K562 (cell line): Measurements from ENCODE around the gene MAP3K19. TPM values are rescaled to one million over a fixed set of nuclear protein-coding genes. Genes with fewer than 3 reads are reported as not detected.

Experiments used
- BRF1 ChIP-seq: IDR thresholded peaks from 3 replicates; pipeline ENCODE4 v1.6.1; 2011; ENCODE audit warnings: borderline replicate concordance, mild to moderate bottlenecking; ENCODE audit not compliant: insufficient read length; ENCODE audit errors: extremely low read depth
- CHD1 ChIP-seq: fragments of 200-600 bp; sonication (generic); IDR thresholded peaks from one replicate; pipeline ENCODE4 v1.6.1; 2012; ENCODE audit warnings: mild to moderate bottlenecking, moderate library complexity, low read length, inconsistent platforms
- CTBP1 ChIP-seq: fragments of 450-650 bp; IDR thresholded peaks from 2 replicates; pipeline ENCODE4 v1.6.1; 2016; ENCODE audit warnings: borderline replicate concordance
- DLX4 ChIP-seq: fragments of 250-450 bp; sonication (Bioruptor Pico); IDR thresholded peaks from 2 replicates; pipeline ENCODE4 v1.6.1; 2021; ENCODE audit warnings: mild to moderate bottlenecking
- E2F8 ChIP-seq: fragments of 450-650 bp; IDR thresholded peaks from 2 replicates; pipeline ENCODE4 v1.7.1; 2018; ENCODE audit warnings: mild to moderate bottlenecking, low read depth; ENCODE audit not compliant: partially characterized antibody
- ELF1 ChIP-seq: fragments of 200-800 bp; sonication (Bioruptor generic); IDR thresholded peaks from 2 replicates; pipeline ENCODE4 v1.6.1; 2016; ENCODE audit warnings: missing genetic modification characterization, missing compliant biosample characterization
- ETV5 ChIP-seq: sonication (generic); formaldehyde crosslinking; IDR thresholded peaks from 2 replicates; pipeline ENCODE4 v1.4.0; 2020; ENCODE audit warnings: low read depth, mild to moderate bottlenecking, missing genetic modification reagents
- HMG20B ChIP-seq: fragments of 250-450 bp; sonication (Bioruptor Pico); IDR thresholded peaks from 2 replicates; pipeline ENCODE4 v1.5.0; 2021; ENCODE audit warnings: mild to moderate bottlenecking
- HNRNPLL ChIP-seq: fragments of 200-400 bp; formaldehyde crosslinking; IDR thresholded peaks from 2 replicates; pipeline ENCODE4 v1.6.1; 2017; ENCODE audit warnings: low read length, low read depth, mild to moderate bottlenecking; ENCODE audit not compliant: poor library complexity, severe bottlenecking
- ILK ChIP-seq: fragments of 450-650 bp; IDR thresholded peaks from 2 replicates; pipeline ENCODE4 v1.6.1; 2016; ENCODE audit warnings: missing genetic modification characterization, low read depth, mild to moderate bottlenecking, missing compliant biosample characterization, moderate library complexity, borderline replicate concordance
- IRF9 ChIP-seq: fragments of 450-650 bp; IDR thresholded peaks from 2 replicates; pipeline ENCODE4 v1.6.1; 2016; ENCODE audit warnings: missing biosample characterization, missing genetic modification characterization
- MAFG ChIP-seq: fragments of 450-650 bp; conservative IDR thresholded peaks from 2 replicates; pipeline ENCODE4 v1.6.1; 2016; ENCODE audit warnings: missing genetic modification characterization, missing compliant biosample characterization
- MCM5 ChIP-seq: fragments of 450-650 bp; IDR thresholded peaks from 2 replicates; pipeline ENCODE4 v1.6.1; 2016; ENCODE audit warnings: low read depth
- MEF2D ChIP-seq: conservative IDR thresholded peaks from 2 replicates; pipeline ENCODE4 v1.6.1; 2016; ENCODE audit warnings: low read depth, missing genetic modification characterization, missing compliant biosample characterization
- NR1H2 ChIP-seq: sonication (generic); formaldehyde crosslinking; IDR thresholded peaks from 2 replicates; pipeline ENCODE4 v1.4.0; 2020; ENCODE audit warnings: mild to moderate bottlenecking, missing genetic modification reagents
- NR3C1 ChIP-seq: sonication (generic); formaldehyde crosslinking; IDR thresholded peaks from 2 replicates; pipeline ENCODE4 v1.8.1; 2022; ENCODE audit warnings: missing genetic modification reagents
- PATZ1 ChIP-seq: fragments of 250-450 bp; sonication (Bioruptor Pico); IDR thresholded peaks from 2 replicates; pipeline ENCODE4 v1.5.0; 2020; ENCODE audit warnings: mild to moderate bottlenecking, borderline replicate concordance
- RBBP5 ChIP-seq: fragments of 200-600 bp; sonication (generic); IDR thresholded peaks from 2 replicates; pipeline ENCODE4 v1.6.1; 2012; ENCODE audit warnings: borderline replicate concordance, mild to moderate bottlenecking, low read length, control low read depth, inconsistent platforms; ENCODE audit not compliant: insufficient read depth, poor library complexity, severe bottlenecking
- SP1 ChIP-seq: sonication (generic); formaldehyde crosslinking; IDR thresholded peaks from 2 replicates; pipeline ENCODE4 v1.8.1; 2022; ENCODE audit warnings: mild to moderate bottlenecking, missing genetic modification reagents
- TAL1 ChIP-seq: fragments of 450-650 bp; IDR thresholded peaks from 2 replicates; pipeline ENCODE4 v1.6.1; 2016; ENCODE audit warnings: mild to moderate bottlenecking
- TBL1XR1 ChIP-seq, 2 experiments: IDR thresholded peaks; 2 replicates each; pipeline ENCODE4 v1.6.1; 2012; ENCODE audit warnings: improper control_type of control experiment in 2 of 2, low read length in 2 of 2, mild to moderate bottlenecking in 1 of 2
- ZFP1 ChIP-seq: fragments of 450-650 bp; formaldehyde crosslinking; IDR thresholded peaks from 2 replicates; pipeline ENCODE4 v1.4.0; 2020; ENCODE audit warnings: mild to moderate bottlenecking, mixed read lengths
- ZNF23 ChIP-seq: fragments of 250-450 bp; sonication (Bioruptor Pico); IDR thresholded peaks from 2 replicates; pipeline ENCODE4 v1.4.0; 2020; ENCODE audit warnings: mild to moderate bottlenecking
- ZNF239 ChIP-seq: fragments of 250-450 bp; sonication (Bioruptor Pico); IDR thresholded peaks from 2 replicates; pipeline ENCODE4 v1.4.0; 2020; ENCODE audit warnings: mild to moderate bottlenecking
- ZNF354B ChIP-seq: fragments of 250-450 bp; sonication (Bioruptor Pico); IDR thresholded peaks from 2 replicates; pipeline ENCODE4 v1.4.0; 2020
- polyA plus RNA-seq, 8 experiments: library from polyadenylated mRNA; depleted of rRNA in 4 of 8; stranded (reverse) in 5 of 8; unstranded in 3 of 8; fragments of >200 nt; fragmentation: Nextera tagmentation in 2 of 8; fragmentation: Illumina TruSeq in 1 of 8; extraction: Ambion mirVana in 2 of 8; extraction: Trizol in 1 of 8; gene quantifications; 2 replicates each; pipeline versions ENCODE4 v1.2.1 to v1.2.3, GENCODE V29; 2011 to 2014; ENCODE audit warnings: inconsistent platforms in 1 of 8, missing spikeins in 1 of 8
- total RNA-seq, 7 experiments: library from RNA; depleted of rRNA in 6 of 7; stranded (reverse); fragments of >200 nt in 6 of 7; fragmentation: Illumina TruSeq in 2 of 7; extraction: Trizol in 2 of 7; gene quantifications; 2 replicates each; pipeline versions ENCODE4 v1.2.1 to v1.2.3, GENCODE V29; 2011 to 2021; ENCODE audit warnings: low replicate concordance in 1 of 7

MAP3K19 gene
- total and polyA plus RNA-seq, 9 of the 15 experiments (the other 6 are each of a cell fraction or from before 2014, with no cell fraction given), result 0.29 TPM; not detected in 8

- TF ChIP-seq ZFP1 (no peak), ZNF23 (CRISPR knock-in tag) (no peak), HNRNPLL (peak; percentile 68), RBBP5 (no peak), TBL1XR1 (IDR thresholded peaks at IDR 0.05; ENCODE audit: low read length in 2 of 2) (peak in 1 of 2 experiments; percentile 60; a peak in 2 of 4 replicates), NR3C1 (CRISPR knock-in tag) (no peak), SP1 (CRISPR knock-in tag) (no peak), NR1H2 (no peak), E2F8 (no peak), DLX4 (no peak), MEF2D (tag) (peak; percentile 48; the same call in 1 of the 2 replicates), HMG20B (no peak), MAFG (tag) (no peak), MCM5 (no peak), TAL1 (peak; percentile 54), ZNF354B (CRISPR knock-in tag) (no peak), ZNF239 (CRISPR knock-in tag) (no peak), CHD1 (no peak), ILK (tag) (no peak), PATZ1 (CRISPR knock-in tag) (no peak), IRF9 (no peak), ELF1 (tag) (no peak), BRF1 (no peak), ETV5 (CRISPR knock-in tag) (0 out of 2 replicates have a peak, but pooled peaks have one; percentile 36), CTBP1 (no peak)
These were observed 3.4 kb upstream of the MAP3K19 start (continued) for GRCh38 chr2:135050684-135051083.
